Measurements from ENCODE around the gene PIF1. TPM values are rescaled to one million over a fixed set of nuclear protein-coding genes. Genes with fewer than 3 reads are reported as not detected.
A peak's percentile ranks its signal among the peaks of the same experiment; 100 is the strongest.

The PIF1 gene
- 25.3 TPM for polyA plus RNA-seq (2012; ENCODE audit: missing spikeins)

DNA sequence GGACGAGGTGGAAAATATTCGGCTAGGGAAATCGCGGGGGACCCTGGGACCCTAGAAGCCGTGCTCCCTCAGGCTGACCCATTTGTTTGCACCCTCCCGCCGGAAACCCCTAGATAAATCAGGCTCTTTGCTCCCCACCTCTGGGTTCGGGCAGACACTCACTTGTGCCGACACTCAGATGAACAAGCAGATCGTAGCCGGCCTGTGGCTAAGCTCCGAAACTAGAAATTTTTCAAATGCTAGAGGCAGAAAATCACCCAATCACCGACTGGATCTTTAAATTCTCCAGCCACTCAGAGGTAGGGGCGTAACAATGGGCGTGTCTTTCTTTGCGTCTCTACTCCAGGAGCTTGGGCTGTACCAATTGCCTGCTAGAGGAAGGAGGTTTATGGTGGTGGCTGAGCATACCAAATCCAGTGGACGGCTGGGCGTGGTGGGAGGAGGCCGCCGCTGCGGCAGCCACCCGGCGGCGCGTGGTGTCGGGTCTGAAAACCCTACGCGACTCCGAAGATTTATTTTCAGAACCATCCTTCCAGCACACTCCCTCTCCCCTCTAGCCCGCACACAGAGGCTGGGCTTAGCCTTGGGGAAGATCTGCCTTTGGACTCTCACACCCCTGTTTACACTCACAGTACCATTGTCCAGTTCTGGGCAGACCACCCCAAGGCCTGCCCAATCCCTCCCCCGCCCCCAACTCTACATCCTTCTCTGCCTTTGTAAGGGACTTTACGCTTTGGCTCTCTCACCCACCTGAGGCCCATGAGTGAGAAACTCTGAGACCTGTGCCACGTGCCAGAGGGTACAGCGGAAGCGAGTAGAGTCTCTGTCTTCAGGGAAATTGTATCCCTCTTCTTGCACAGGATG is at the start of gene PIF1:
Gene PIF1, minus strand, starts transcription at position 217 of the 864 bp plus-strand sequence. CDS start 1,312 bp downstream, outside the sequence.
- FAIRE-seq, result peak; percentile 92
- TF ChIP-seq POLR2AphosphoS5 (IDR thresholded peaks at IDR 0.05; ENCODE audit: low read depth, low read length), result peak; percentile 82
- TF ChIP-seq TAF1 (IDR thresholded peaks at IDR 0.05; ENCODE audit: borderline replicate concordance, low read depth, low read length), result peak; percentile 39; the same call in 1 of the 2 replicates
- TF ChIP-seq POLR2A (IDR thresholded peaks at IDR 0.05; ENCODE audit: low read depth, low read length), result peak; percentile 85
- DNase-seq (ENCODE audit: insufficient read length), result peak; percentile 76

GRCh38 chr15:64870353-64870752 is 44.9 kb upstream of the PIF1 start:
- TF ChIP-seq POLR2A (IDR thresholded peaks at IDR 0.05; ENCODE audit: low read depth, low read length) (no peak), TAF1 (IDR thresholded peaks at IDR 0.05; ENCODE audit: borderline replicate concordance, low read depth, low read length) (no peak), POLR2AphosphoS5 (IDR thresholded peaks at IDR 0.05; ENCODE audit: low read depth, low read length) (no peak)
- DNase-seq (ENCODE audit: insufficient read length) (no peak), FAIRE-seq (no peak)

GRCh38 chr15:64869501-64869900 is 44.1 kb upstream of the PIF1 start:
- DNase-seq (ENCODE audit: insufficient read length), result no peak
- TF ChIP-seq POLR2A (IDR thresholded peaks at IDR 0.05; ENCODE audit: low read depth, low read length) (no peak), POLR2AphosphoS5 (IDR thresholded peaks at IDR 0.05; ENCODE audit: low read depth, low read length) (no peak), TAF1 (IDR thresholded peaks at IDR 0.05; ENCODE audit: borderline replicate concordance, low read depth, low read length) (no peak)

GRCh38 chr15:64865998-64866520 is 40.6 kb upstream of the PIF1 start:
- peak; percentile 5 for FAIRE-seq
- no peak for TF ChIP-seq TAF1 (IDR thresholded peaks at IDR 0.05; ENCODE audit: borderline replicate concordance, low read depth, low read length)
- TF ChIP-seq POLR2AphosphoS5 (IDR thresholded peaks at IDR 0.05; ENCODE audit: low read depth, low read length), result no peak
- no peak for TF ChIP-seq POLR2A (IDR thresholded peaks at IDR 0.05; ENCODE audit: low read depth, low read length)
- DNase-seq (ENCODE audit: insufficient read length), result no peak

More at GRCh38 chr15:64869501-64869900, 44.1 kb upstream of the PIF1 start:
- no peak for FAIRE-seq

DNA sequence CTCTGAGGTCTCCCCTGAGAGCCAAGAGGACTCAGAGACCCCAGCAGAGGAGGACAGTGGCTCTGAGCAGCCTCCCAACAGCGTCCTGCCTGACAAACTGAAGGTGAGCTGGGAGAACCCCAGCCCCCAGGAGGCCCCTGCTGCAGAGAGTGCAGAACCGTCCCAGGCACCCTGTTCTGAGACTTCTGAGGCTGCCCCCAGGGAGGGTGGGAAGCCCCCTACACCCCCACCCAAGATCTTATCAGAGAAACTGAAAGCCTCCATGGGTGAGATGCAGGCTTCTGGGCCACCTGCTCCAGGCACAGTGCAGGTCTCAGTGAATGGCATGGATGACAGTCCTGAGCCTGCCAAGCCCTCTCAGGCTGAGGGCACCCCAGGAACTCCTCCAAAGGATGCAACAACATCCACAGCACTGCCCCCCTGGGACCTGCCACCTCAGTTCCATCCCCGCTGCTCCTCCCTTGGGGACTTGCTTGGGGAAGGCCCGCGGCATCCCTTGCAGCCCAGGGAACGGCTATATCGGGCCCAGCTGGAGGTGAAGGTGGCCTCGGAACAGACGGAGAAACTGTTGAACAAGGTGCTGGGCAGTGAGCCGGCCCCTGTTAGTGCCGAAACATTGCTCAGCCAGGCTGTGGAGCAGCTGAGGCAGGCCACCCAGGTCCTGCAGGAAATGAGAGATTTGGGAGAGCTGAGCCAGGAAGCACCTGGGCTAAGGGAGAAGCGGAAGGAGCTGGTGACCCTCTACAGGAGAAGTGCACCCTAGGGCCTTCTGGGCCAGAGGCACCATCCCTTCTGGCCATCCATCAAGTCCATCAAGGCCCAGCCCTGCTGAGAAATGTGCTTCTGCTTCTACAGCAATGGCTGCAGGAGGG is 39.9 kb upstream of the PIF1 start:
- FAIRE-seq (no peak), DNase-seq (ENCODE audit: insufficient read length) (no peak)
- TF ChIP-seq POLR2A (IDR thresholded peaks at IDR 0.05; ENCODE audit: low read depth, low read length), result no peak; the same call in 1 of the 2 replicates
- no peak for TF ChIP-seq TAF1 (IDR thresholded peaks at IDR 0.05; ENCODE audit: borderline replicate concordance, low read depth, low read length)
- TF ChIP-seq POLR2AphosphoS5 (IDR thresholded peaks at IDR 0.05; ENCODE audit: low read depth, low read length), result no peak

- TF ChIP-seq TAF1 (IDR thresholded peaks at IDR 0.05; ENCODE audit: borderline replicate concordance, low read depth, low read length) (no peak), POLR2AphosphoS5 (IDR thresholded peaks at IDR 0.05; ENCODE audit: low read depth, low read length) (no peak), POLR2A (IDR thresholded peaks at IDR 0.05; ENCODE audit: low read depth, low read length) (no peak)
- DNase-seq (ENCODE audit: insufficient read length) (no peak), FAIRE-seq (no peak)
Observed at GRCh38 chr15:64864068-64864467, 38.6 kb upstream of the PIF1 start.

- DNase-seq (ENCODE audit: insufficient read length) (no peak), FAIRE-seq (no peak)
- TF ChIP-seq POLR2AphosphoS5 (IDR thresholded peaks at IDR 0.05; ENCODE audit: low read depth, low read length) (no peak), POLR2A (IDR thresholded peaks at IDR 0.05; ENCODE audit: low read depth, low read length) (no peak), TAF1 (IDR thresholded peaks at IDR 0.05; ENCODE audit: borderline replicate concordance, low read depth, low read length) (no peak)
Observed at GRCh38 chr15:64862408-64862807, 37.0 kb upstream of the PIF1 start.

- FAIRE-seq (no peak), DNase-seq (ENCODE audit: insufficient read length) (no peak)
- no peak for TF ChIP-seq POLR2A (IDR thresholded peaks at IDR 0.05; ENCODE audit: low read depth, low read length)
- TF ChIP-seq TAF1 (IDR thresholded peaks at IDR 0.05; ENCODE audit: borderline replicate concordance, low read depth, low read length), result no peak
- TF ChIP-seq POLR2AphosphoS5 (IDR thresholded peaks at IDR 0.05; ENCODE audit: low read depth, low read length), result no peak
Observed at GRCh38 chr15:64861960-64862359, 36.5 kb upstream of the PIF1 start.

- FAIRE-seq (no peak), DNase-seq (ENCODE audit: insufficient read length) (no peak)
- TF ChIP-seq TAF1 (IDR thresholded peaks at IDR 0.05; ENCODE audit: borderline replicate concordance, low read depth, low read length), result no peak
- TF ChIP-seq POLR2A (IDR thresholded peaks at IDR 0.05; ENCODE audit: low read depth, low read length), result no peak; the same call in 1 of the 2 replicates
- no peak for TF ChIP-seq POLR2AphosphoS5 (IDR thresholded peaks at IDR 0.05; ENCODE audit: low read depth, low read length)
Observed at GRCh38 chr15:64861331-64861730, 35.9 kb upstream of the PIF1 start.

DNA sequence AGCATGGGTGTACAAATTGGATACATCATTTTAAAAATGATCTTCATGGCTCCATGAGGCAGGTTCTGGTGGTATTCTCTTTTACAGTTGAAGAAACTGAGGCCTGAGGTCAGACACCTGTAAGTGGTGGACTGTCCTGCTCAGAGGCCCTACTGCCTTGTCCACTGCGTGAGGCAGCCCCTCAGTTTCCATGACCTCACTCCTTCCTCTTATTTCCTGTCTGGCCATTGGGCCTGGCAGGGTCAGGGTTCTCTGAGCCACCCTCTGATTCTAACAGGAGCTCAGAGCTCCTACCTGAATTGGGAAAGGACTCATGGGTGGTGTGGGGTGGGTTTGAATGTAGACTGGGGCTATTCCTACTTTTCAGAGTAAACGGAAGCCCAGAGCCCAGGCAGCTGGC is 33.8 kb upstream of the PIF1 start:
- TF ChIP-seq TAF1 (IDR thresholded peaks at IDR 0.05; ENCODE audit: borderline replicate concordance, low read depth, low read length) (no peak), POLR2AphosphoS5 (IDR thresholded peaks at IDR 0.05; ENCODE audit: low read depth, low read length) (no peak), POLR2A (IDR thresholded peaks at IDR 0.05; ENCODE audit: low read depth, low read length) (no peak)
- FAIRE-seq (no peak), DNase-seq (ENCODE audit: insufficient read length) (no peak)

DNA sequence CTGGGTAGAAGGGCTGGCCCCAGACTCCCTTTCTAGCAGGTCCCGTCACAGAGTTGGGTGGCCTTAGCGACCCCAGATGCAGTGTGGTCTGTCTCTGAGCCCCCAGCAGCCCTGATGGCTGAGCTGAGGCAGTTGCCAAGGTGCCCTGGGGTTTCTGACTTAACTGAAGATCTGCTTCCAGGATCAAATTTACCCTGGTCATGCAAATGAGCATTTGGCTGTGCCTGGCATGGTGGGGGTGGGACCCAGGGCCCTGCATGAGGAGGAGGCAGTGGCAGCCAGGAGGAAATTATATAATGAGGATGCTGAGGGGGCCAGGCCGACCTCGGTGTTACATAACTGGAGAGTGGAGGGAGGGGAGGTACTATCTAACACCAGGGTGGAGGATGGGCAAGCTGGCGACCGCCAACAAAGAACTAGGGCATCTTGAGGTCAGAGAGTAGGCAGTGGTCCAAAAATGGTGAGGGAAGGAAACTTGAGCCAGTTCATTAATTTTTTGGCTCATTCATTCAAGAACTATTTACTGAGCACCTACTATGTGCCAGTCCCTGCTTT is 32.7 kb upstream of the PIF1 start:
- DNase-seq (ENCODE audit: insufficient read length) (no peak), FAIRE-seq (no peak)
- no peak for TF ChIP-seq POLR2A (IDR thresholded peaks at IDR 0.05; ENCODE audit: low read depth, low read length)
- no peak for TF ChIP-seq TAF1 (IDR thresholded peaks at IDR 0.05; ENCODE audit: borderline replicate concordance, low read depth, low read length)
- TF ChIP-seq POLR2AphosphoS5 (IDR thresholded peaks at IDR 0.05; ENCODE audit: low read depth, low read length), result no peak

All from GM12892 (cell line).